ENCODE data around the gene HTR2A. TPM values are rescaled to one million over a fixed set of nuclear protein-coding genes. Genes with fewer than 3 reads are reported as not detected.
"Not testable (repeated sequence)": the region's sequence is repeated elsewhere in the genome, so short reads cannot be mapped to it uniquely, and the experiment has no call there.

The HTR2A gene
- total RNA-seq, 1 experiment from 2014 or later, result not detected

GRCh38 chr13:46810440-46810839, 86.4 kb downstream of the HTR2A start:
- no peak for DNase-seq
- H3K27ac Mint-ChIP-seq (ENCODE audit: unreplicated experiment), result no peak overlapping the region
- H3K27me3 Mint-ChIP-seq (ENCODE audit: unreplicated experiment), result no peaks in the 10 kb centered on the region
- BruUV-seq (replicated peaks), result no TSS peak
- no peak overlapping the region for H3K4me3 Mint-ChIP-seq (ENCODE audit: low read depth, unreplicated experiment)
- no peaks in the 10 kb centered on the region for H3K36me3 Mint-ChIP-seq (ENCODE audit: insufficient read depth, unreplicated experiment)
- H3K4me1 Mint-ChIP-seq (ENCODE audit: low read depth, unreplicated experiment), result no peaks in the 10 kb centered on the region
- intact Hi-C loops (cut with micrococcal nuclease; ENCODE audit: unreplicated experiment), result no loop called here
- CTCF ChIA-PET, result no interaction called here
- no peak for TF ChIP-seq CTCF (IDR thresholded peaks at IDR 0.05; ENCODE audit: unreplicated experiment)
- H3K9me3 Mint-ChIP-seq (ENCODE audit: low read depth, unreplicated experiment), result peaks cover 8% of the 10 kb centered on the region

GRCh38 chr13:46804921-46805320, 91.9 kb downstream of the HTR2A start:
- BruUV-seq (replicated peaks); H3K27me3 Mint-ChIP-seq (ENCODE audit: unreplicated experiment); DNase-seq; H3K4me3 Mint-ChIP-seq (ENCODE audit: low read depth, unreplicated experiment); H3K36me3 Mint-ChIP-seq (ENCODE audit: insufficient read depth, unreplicated experiment); CTCF ChIA-PET; intact Hi-C loops (cut with micrococcal nuclease; ENCODE audit: unreplicated experiment); H3K27ac Mint-ChIP-seq (ENCODE audit: unreplicated experiment); H3K9me3 Mint-ChIP-seq (ENCODE audit: low read depth, unreplicated experiment): not testable (repeated sequence)
- H3K4me1 Mint-ChIP-seq (ENCODE audit: low read depth, unreplicated experiment), result peaks cover 17% of the 10 kb centered on the region

GRCh38 chr13:46804391-46804815, 92.5 kb downstream of the HTR2A start:
- Mint-ChIP-seq H3K4me1 (ENCODE audit: low read depth, unreplicated experiment) (peaks cover 17% of the 10 kb centered on the region), H3K27me3 (ENCODE audit: unreplicated experiment) (no peaks in the 10 kb centered on the region), H3K36me3 (ENCODE audit: insufficient read depth, unreplicated experiment) (no peaks in the 10 kb centered on the region), H3K4me3 (ENCODE audit: low read depth, unreplicated experiment) (no peak overlapping the region), H3K27ac (ENCODE audit: unreplicated experiment) (no peak overlapping the region), H3K9me3 (ENCODE audit: low read depth, unreplicated experiment) (peaks cover 2% of the 10 kb centered on the region)
- CTCF ChIA-PET, result no interaction called here
- DNase-seq, result peak; percentile 13
- BruUV-seq (replicated peaks), result no TSS peak
- intact Hi-C loops (cut with micrococcal nuclease; ENCODE audit: unreplicated experiment), result no loop called here
- TF ChIP-seq CTCF (IDR thresholded peaks at IDR 0.05; ENCODE audit: unreplicated experiment), result no peak

GRCh38 chr13:46803586-46803985, 93.3 kb downstream of the HTR2A start:
- BruUV-seq (replicated peaks), result no TSS peak
- Mint-ChIP-seq H3K9me3 (ENCODE audit: low read depth, unreplicated experiment) (peaks cover 2% of the 10 kb centered on the region), H3K36me3 (ENCODE audit: insufficient read depth, unreplicated experiment) (no peaks in the 10 kb centered on the region), H3K4me3 (ENCODE audit: low read depth, unreplicated experiment) (no peak overlapping the region), H3K4me1 (ENCODE audit: low read depth, unreplicated experiment) (peaks cover 17% of the 10 kb centered on the region), H3K27ac (ENCODE audit: unreplicated experiment) (no peak overlapping the region), H3K27me3 (ENCODE audit: unreplicated experiment) (no peaks in the 10 kb centered on the region)
- TF ChIP-seq CTCF (IDR thresholded peaks at IDR 0.05; ENCODE audit: unreplicated experiment), result no peak
- CTCF ChIA-PET, result no interaction called here
- intact Hi-C loops (cut with micrococcal nuclease; ENCODE audit: unreplicated experiment), result no loop called here
- no peak for DNase-seq

GRCh38 chr13:46801858-46802257, 95.0 kb downstream of the HTR2A start:
- no peak for DNase-seq
- no peak for TF ChIP-seq CTCF (IDR thresholded peaks at IDR 0.05; ENCODE audit: unreplicated experiment)
- intact Hi-C loops (cut with micrococcal nuclease; ENCODE audit: unreplicated experiment), result no loop called here
- Mint-ChIP-seq H3K27ac (ENCODE audit: unreplicated experiment) (no peak overlapping the region), H3K4me1 (ENCODE audit: low read depth, unreplicated experiment) (peaks cover 25% of the 10 kb centered on the region), H3K36me3 (ENCODE audit: insufficient read depth, unreplicated experiment) (peaks cover 5% of the 10 kb centered on the region), H3K9me3 (ENCODE audit: low read depth, unreplicated experiment) (peaks cover 2% of the 10 kb centered on the region), H3K27me3 (ENCODE audit: unreplicated experiment) (no peaks in the 10 kb centered on the region), H3K4me3 (ENCODE audit: low read depth, unreplicated experiment) (no peak overlapping the region)
- BruUV-seq (replicated peaks), result no TSS peak
- CTCF ChIA-PET, result no interaction called here
